OCI-LY7 (cell line): ENCODE data around the gene GLIS1. TPM values are rescaled to one million over a fixed set of nuclear protein-coding genes. Genes with fewer than 3 reads are reported as not detected.

Experiments
- BruUV-seq: library from RNA; stranded (reverse); fragments of 400-500 nt; replicated peaks from 2 replicates; lab custom pipeline; 2021; lab: Mats Ljungman, UMichigan
- CTCF ChIA-PET: fragments of 300-600 bp; sonication (Branson Sonifier 250); formaldehyde crosslinking; loops from one replicate; lab custom pipeline; 2022; ENCODE audit warnings: antibody characterized with exemption; ENCODE audit not compliant: unreplicated experiment; lab: Charles Lee
- POLR2A ChIA-PET: fragments of 300-600 bp; sonication (Branson Sonifier 250); formaldehyde crosslinking; loops from one replicate; lab custom pipeline; 2022; ENCODE audit warnings: antibody characterized with exemption; lab: Charles Lee
- DNase-seq: peaks from one replicate; pipeline ENCODE4 v3.0.0-alpha.2; 2015; ENCODE audit warnings: low spot score
- H2AFZ ChIP-seq: fragments of 200-600 bp; sonication (generic), shearing (Covaris generic); 2 replicates; pipeline ENCODE4 v1.6.1; 2014; ENCODE audit warnings: mild to moderate bottlenecking, antibody characterized with exemption, low read length, moderate library complexity
- H3K27ac ChIP-seq: fragments of 200-600 bp; sonication (generic); 2 replicates; pipeline ENCODE4 v1.5.1; 2014; ENCODE audit warnings: mixed run types, low read depth, mild to moderate bottlenecking, moderate library complexity, low read length, inconsistent platforms; ENCODE audit not compliant: poor library complexity, severe bottlenecking
- H3K36me3 ChIP-seq: fragments of 200-600 bp; sonication (generic); 2 replicates; pipeline ENCODE4 v1.6.1; 2014; ENCODE audit warnings: mild to moderate bottlenecking, antibody characterized with exemption, low read length, moderate library complexity, mixed read lengths; ENCODE audit not compliant: insufficient read depth
- H3K4me1 ChIP-seq: fragments of 200-600 bp; sonication (generic); 2 replicates; pipeline ENCODE4 v1.5.1; 2014; ENCODE audit warnings: mild to moderate bottlenecking, low read length; ENCODE audit not compliant: insufficient read depth, poor library complexity, severe bottlenecking
- H3K4me2 ChIP-seq: fragments of 200-600 bp; sonication (generic); 2 replicates; pipeline ENCODE4 v1.6.1; 2014; ENCODE audit warnings: mild to moderate bottlenecking, low read length
- H3K4me3 ChIP-seq: fragments of 200-600 bp; sonication (generic); 2 replicates; pipeline ENCODE4 v1.5.1; 2014; ENCODE audit warnings: mild to moderate bottlenecking, low read depth, low read length; ENCODE audit not compliant: poor library complexity, severe bottlenecking
- H3K79me2 ChIP-seq: fragments of 200-600 bp; sonication (generic); 2 replicates; pipeline ENCODE4 v1.6.1; 2016; ENCODE audit warnings: low read depth, mild to moderate bottlenecking, low read length, moderate library complexity, mixed read lengths; ENCODE audit not compliant: insufficient read depth
- H3K9me2 ChIP-seq: fragments of 200-600 bp; sonication (generic); 2 replicates; pipeline ENCODE4 v1.6.1; 2016; ENCODE audit warnings: mild to moderate bottlenecking, low read length, mixed read lengths; ENCODE audit not compliant: insufficient read depth
- H3K9me3 ChIP-seq: fragments of 200-600 bp; sonication (generic); 2 replicates; pipeline ENCODE4 v1.6.1; 2014; ENCODE audit warnings: mild to moderate bottlenecking, mixed run types, low read length, mixed read lengths
- H4K20me1 ChIP-seq: fragments of 200-600 bp; sonication (generic); 2 replicates; pipeline ENCODE4 v1.6.1; 2014; ENCODE audit warnings: mild to moderate bottlenecking, antibody characterized with exemption, low read length, moderate library complexity, mixed read lengths; ENCODE audit not compliant: insufficient read depth
- CTCF ChIP-seq: fragments of 200-600 bp; sonication (generic); conservative IDR thresholded peaks from 2 replicates; pipeline ENCODE4 v1.5.1; 2014; ENCODE audit warnings: mild to moderate bottlenecking, antibody characterized with exemption, low read length, moderate library complexity, mixed read lengths
- EZH2phosphoT487 ChIP-seq: fragments of 200-600 bp; sonication (generic); IDR thresholded peaks from 2 replicates; pipeline ENCODE4 v1.6.1; 2018; ENCODE audit warnings: low read depth, borderline replicate concordance, mild to moderate bottlenecking, mixed run types, antibody characterized with exemption, low read length, moderate library complexity, mixed read lengths
- intact Hi-C: fragments of 100-400 bp; cut with micrococcal nuclease; formaldehyde crosslinking; loops from one replicate; pipeline ENCODE4 v1.10.0; 2022; ENCODE audit not compliant: unreplicated experiment
- total RNA-seq, 2 experiments: library from RNA; depleted of rRNA in 1 of 2; stranded (reverse); fragments of >200 nt in 1 of 2; shearing (Covaris generic) in 1 of 2; gene quantifications; 2 replicates each; pipeline ENCODE4 v1.2.3, GENCODE V29; 2014 to 2022

GLIS1 gene
- total RNA-seq, 2 experiments from 2014 or later = not detected

- no TSS peak for BruUV-seq
- H3K9me3 ChIP-seq = no peaks in the 10 kb centered on the region
Observed at GRCh38 chr1:53678938-53679825, 59.8 kb downstream of the GLIS1 start.

GRCh38 chr1:53678507-53678906 is 60.5 kb downstream of the GLIS1 start:
- Histone ChIP-seq H3K4me1 (no peaks in the 10 kb centered on the region), H3K79me2 (no peaks in the 10 kb centered on the region), H3K27ac (no peak overlapping the region), H3K4me3 (no peak overlapping the region), H3K4me2 (no peak overlapping the region), H4K20me1 (no peaks in the 10 kb centered on the region), H3K9me2 (no peaks in the 10 kb centered on the region), H2AFZ (no peak overlapping the region), H3K36me3 (no peaks in the 10 kb centered on the region), H3K9me3 (no peaks in the 10 kb centered on the region)
- ChIA-PET CTCF (no interaction called here), POLR2A (no interaction called here)
- no peak for DNase-seq
- no TSS peak for BruUV-seq
- TF ChIP-seq CTCF (no peak), EZH2phosphoT487 (no peak)
- intact Hi-C loops = no loop called here

More at GRCh38 chr1:53678938-53679825, 59.8 kb downstream of the GLIS1 start:
- Histone ChIP-seq H3K36me3 (no peaks in the 10 kb centered on the region), H3K27ac (no peak overlapping the region), H3K4me3 (no peak overlapping the region), H4K20me1 (no peaks in the 10 kb centered on the region), H3K9me2 (no peaks in the 10 kb centered on the region), H2AFZ (no peak overlapping the region), H3K4me1 (no peaks in the 10 kb centered on the region), H3K79me2 (no peaks in the 10 kb centered on the region), H3K4me2 (no peak overlapping the region)
- intact Hi-C loops = no loop called here
- no peak for DNase-seq
- ChIA-PET CTCF (no interaction called here), POLR2A (interaction anchor here (0.9 kb wide), 1 partner anchor 57 kb away, joined by 4 read pairs; no protein-coding TSS in a partner anchor)
- TF ChIP-seq EZH2phosphoT487 = no peak

- no peak for TF ChIP-seq CTCF
- TF ChIP-seq EZH2phosphoT487 = no peak
- H3K36me3 ChIP-seq = no peaks in the 10 kb centered on the region
- H3K27ac ChIP-seq = no peak overlapping the region
- no peak overlapping the region for H3K4me3 ChIP-seq
- H4K20me1 ChIP-seq = no peaks in the 10 kb centered on the region
- H3K9me2 ChIP-seq = no peaks in the 10 kb centered on the region
- no peak overlapping the region for H2AFZ ChIP-seq
- ChIA-PET POLR2A (no interaction called here), CTCF (no interaction called here)
- no TSS peak for BruUV-seq
- H3K4me2 ChIP-seq = no peak overlapping the region
- H3K9me3 ChIP-seq = no peaks in the 10 kb centered on the region
- intact Hi-C loops = no loop called here
- H3K4me1 ChIP-seq = no peaks in the 10 kb centered on the region
- no peak for DNase-seq
- H3K79me2 ChIP-seq = no peaks in the 10 kb centered on the region
Observed at GRCh38 chr1:53678046-53678445, 60.9 kb downstream of the GLIS1 start.
